OCI-LY3 (cell line): ENCODE results near the gene LECT2.

Source experiments
- EZH2phosphoT487 ChIP-seq: fragments of 200-600 bp; shearing (Covaris generic); IDR thresholded peaks from 2 replicates; pipeline ENCODE4 v1.6.1; 2018; ENCODE audit warnings: antibody characterized with exemption, mixed run types, low read depth
- TF ChIP-seq, protein P1 (sequence below): fragments of 200-600, 300-600 bp; sonication (generic); IDR thresholded peaks from 2 replicates; pipeline ENCODE4 v1.5.1; 2014; ENCODE audit warnings: antibody characterized with exemption, low read length, low read depth

GRCh38 chr5:135900276-135900675 is 54.5 kb downstream of the LECT2 start:
- TF ChIP-seq, protein P1, sequence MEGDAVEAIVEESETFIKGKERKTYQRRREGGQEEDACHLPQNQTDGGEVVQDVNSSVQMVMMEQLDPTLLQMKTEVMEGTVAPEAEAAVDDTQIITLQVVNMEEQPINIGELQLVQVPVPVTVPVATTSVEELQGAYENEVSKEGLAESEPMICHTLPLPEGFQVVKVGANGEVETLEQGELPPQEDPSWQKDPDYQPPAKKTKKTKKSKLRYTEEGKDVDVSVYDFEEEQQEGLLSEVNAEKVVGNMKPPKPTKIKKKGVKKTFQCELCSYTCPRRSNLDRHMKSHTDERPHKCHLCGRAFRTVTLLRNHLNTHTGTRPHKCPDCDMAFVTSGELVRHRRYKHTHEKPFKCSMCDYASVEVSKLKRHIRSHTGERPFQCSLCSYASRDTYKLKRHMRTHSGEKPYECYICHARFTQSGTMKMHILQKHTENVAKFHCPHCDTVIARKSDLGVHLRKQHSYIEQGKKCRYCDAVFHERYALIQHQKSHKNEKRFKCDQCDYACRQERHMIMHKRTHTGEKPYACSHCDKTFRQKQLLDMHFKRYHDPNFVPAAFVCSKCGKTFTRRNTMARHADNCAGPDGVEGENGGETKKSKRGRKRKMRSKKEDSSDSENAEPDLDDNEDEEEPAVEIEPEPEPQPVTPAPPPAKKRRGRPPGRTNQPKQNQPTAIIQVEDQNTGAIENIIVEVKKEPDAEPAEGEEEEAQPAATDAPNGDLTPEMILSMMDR = no peak
- no peak for TF ChIP-seq EZH2phosphoT487
